Measurements from ENCODE around the gene SYTL3.
"Not testable (repeated sequence)": the region's sequence is repeated elsewhere in the genome, so short reads cannot be mapped to it uniquely, and the experiment has no call there.

The SYTL3 gene

DNA sequence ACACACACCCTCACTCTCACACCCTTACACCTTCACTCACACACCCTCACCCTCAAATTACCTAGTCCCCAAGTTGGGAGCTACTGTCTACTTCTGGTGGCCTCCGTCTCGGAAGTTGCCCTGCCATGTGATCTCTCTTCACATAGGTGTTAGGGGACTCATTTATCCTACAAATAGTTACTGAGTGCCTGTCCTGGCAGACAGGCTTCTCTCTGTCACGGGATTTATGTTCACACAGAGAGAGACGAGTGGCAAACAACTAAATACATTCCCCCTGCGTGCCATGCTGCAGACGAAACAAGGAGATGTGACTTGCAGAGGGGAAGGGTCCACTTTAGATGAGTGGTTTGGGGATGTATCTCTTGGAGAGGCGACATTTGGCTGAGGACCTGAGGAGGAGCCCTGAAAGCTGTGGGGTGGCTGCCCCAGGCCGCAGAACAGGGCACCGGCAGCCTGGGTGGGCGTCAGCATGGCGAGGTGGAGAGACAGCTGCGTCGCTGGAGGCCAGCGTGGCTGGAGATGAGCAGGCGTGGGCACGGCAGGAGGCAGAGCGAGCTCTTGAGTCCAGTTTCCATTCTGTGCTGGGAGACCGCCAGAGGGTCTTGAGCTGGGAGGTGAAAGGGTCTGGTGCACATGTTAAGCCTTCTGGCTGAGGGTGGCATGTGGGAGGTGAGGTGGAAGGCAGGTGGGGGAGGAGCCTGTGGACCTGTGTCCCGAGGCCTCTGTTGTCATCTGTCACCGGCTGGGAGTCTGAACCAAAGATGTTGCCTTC is 22.5 kb upstream of the SYTL3 start:
- Histone ChIP-seq H3K4me3 (ENCODE audit: low read length) (no peak overlapping the region), H3K9ac (ENCODE audit: low read length) (no peak overlapping the region), H3K36me3 (ENCODE audit: control insufficient read depth, insufficient read depth, low read length) (peaks cover 3% of the 10 kb centered on the region), H3K4me1 (ENCODE audit: control insufficient read depth, insufficient read depth, low read length) (peaks cover 27% of the 10 kb centered on the region), H3K9me3 (ENCODE audit: control insufficient read depth, low read length) (no peaks in the 10 kb centered on the region), H3K27me3 (ENCODE audit: control insufficient read depth, insufficient read depth, low read length) (no peaks in the 10 kb centered on the region)

DNA sequence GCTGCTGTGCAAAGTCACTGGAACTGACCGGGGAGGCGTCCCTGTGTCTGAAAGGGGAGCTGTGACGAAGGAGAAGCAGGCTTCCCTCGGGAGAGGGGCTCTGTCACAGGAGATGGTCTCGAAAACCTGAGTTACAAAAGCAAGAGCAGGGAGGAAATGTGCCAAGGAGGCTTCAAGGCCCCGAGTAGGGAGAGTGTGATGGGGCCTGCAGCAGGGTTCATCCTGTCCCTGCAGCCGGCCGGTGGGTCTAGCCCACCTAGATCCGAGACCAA is 22.0 kb upstream of the SYTL3 start:
- H3K9ac ChIP-seq (ENCODE audit: low read length), result no peak overlapping the region
- peaks cover 32% of the 10 kb centered on the region for H3K4me1 ChIP-seq (ENCODE audit: control insufficient read depth, insufficient read depth, low read length)
- no peaks in the 10 kb centered on the region for H3K9me3 ChIP-seq (ENCODE audit: control insufficient read depth, low read length)
- H3K27me3 ChIP-seq (ENCODE audit: control insufficient read depth, insufficient read depth, low read length), result no peaks in the 10 kb centered on the region
- H3K4me3 ChIP-seq (ENCODE audit: low read length), result no peak overlapping the region
- H3K36me3 ChIP-seq (ENCODE audit: control insufficient read depth, insufficient read depth, low read length), result peaks cover 3% of the 10 kb centered on the region

DNA sequence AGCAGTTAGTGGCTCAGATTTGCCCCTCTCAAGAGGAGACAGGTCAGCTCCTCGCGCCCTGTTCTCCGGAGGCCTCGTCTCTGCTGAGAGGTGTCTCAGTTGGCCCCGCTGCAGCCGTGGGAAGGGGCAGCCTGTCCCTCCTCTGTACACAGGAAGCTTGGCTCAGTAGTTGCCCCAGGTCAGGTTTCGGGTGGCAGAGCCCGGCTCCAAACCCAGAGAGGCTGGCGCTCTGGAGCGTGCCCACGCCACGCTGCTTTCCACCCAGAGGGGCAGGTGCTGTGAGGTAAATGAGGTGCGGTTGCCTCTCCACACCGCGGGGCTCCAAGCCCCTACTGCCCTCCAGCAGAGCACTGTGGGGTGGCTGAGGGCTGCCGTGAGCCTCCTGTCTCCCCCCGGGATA is 21.3 kb upstream of the SYTL3 start:
- Histone ChIP-seq H3K36me3 (ENCODE audit: control insufficient read depth, insufficient read depth, low read length) (peaks cover 3% of the 10 kb centered on the region), H3K4me1 (ENCODE audit: control insufficient read depth, insufficient read depth, low read length) (peaks cover 32% of the 10 kb centered on the region), H3K27me3 (ENCODE audit: control insufficient read depth, insufficient read depth, low read length) (no peaks in the 10 kb centered on the region), H3K9ac (ENCODE audit: low read length) (no peak overlapping the region), H3K4me3 (ENCODE audit: low read length) (no peak overlapping the region), H3K9me3 (ENCODE audit: control insufficient read depth, low read length) (no peaks in the 10 kb centered on the region)

- no peak overlapping the region for H3K4me3 ChIP-seq (ENCODE audit: low read length)
- no peaks in the 10 kb centered on the region for H3K27me3 ChIP-seq (ENCODE audit: control insufficient read depth, insufficient read depth, low read length)
- peaks cover 3% of the 10 kb centered on the region for H3K36me3 ChIP-seq (ENCODE audit: control insufficient read depth, insufficient read depth, low read length)
- no peak overlapping the region for H3K9ac ChIP-seq (ENCODE audit: low read length)
- H3K9me3 ChIP-seq (ENCODE audit: control insufficient read depth, low read length), result no peaks in the 10 kb centered on the region
- peaks cover 32% of the 10 kb centered on the region for H3K4me1 ChIP-seq (ENCODE audit: control insufficient read depth, insufficient read depth, low read length)
Observed at GRCh38 chr6:158629367-158630221, 20.3 kb upstream of the SYTL3 start.

DNA sequence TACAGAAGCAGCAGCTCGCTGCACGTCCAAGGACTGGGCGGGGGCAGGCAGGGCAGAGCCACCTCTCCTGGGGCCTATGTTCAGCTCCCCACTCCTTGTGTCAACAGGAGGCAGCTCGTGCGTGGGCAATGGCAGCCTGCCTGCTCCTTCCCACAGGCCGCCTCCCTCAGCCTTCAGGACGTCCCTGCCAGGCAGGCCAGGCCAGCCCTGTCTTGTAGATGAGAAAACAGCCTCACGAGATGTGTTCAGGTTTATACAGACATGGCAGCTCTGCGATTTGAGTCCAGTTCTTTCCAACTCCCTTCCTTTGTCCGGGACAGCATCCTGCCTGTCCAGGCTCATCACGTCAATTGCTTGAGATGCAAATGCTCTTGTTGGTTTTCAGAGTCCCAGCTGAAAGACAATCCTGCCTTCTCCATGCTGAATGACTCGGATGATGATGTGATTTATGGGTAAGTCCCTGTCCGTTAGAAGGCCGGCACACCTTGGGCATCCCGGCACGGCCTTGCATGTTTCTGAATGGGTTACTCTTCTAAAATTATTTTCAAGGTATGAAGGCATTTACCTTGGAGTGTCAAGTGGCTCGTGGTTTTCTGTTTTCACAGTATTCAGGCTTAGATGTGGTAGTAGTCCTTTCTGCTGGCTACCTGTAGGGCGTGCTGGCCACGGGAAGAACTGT is 18.8 kb upstream of the SYTL3 start:
- no peaks in the 10 kb centered on the region for H3K9me3 ChIP-seq (ENCODE audit: control insufficient read depth, low read length)
- peak overlapping the region; percentile 27 for H3K9ac ChIP-seq (ENCODE audit: low read length)
- H3K4me1 ChIP-seq (ENCODE audit: control insufficient read depth, insufficient read depth, low read length), result peaks cover 32% of the 10 kb centered on the region
- H3K36me3 ChIP-seq (ENCODE audit: control insufficient read depth, insufficient read depth, low read length), result peaks cover 3% of the 10 kb centered on the region
- H3K27me3 ChIP-seq (ENCODE audit: control insufficient read depth, insufficient read depth, low read length), result no peaks in the 10 kb centered on the region
- H3K4me3 ChIP-seq (ENCODE audit: low read length), result no peak overlapping the region

DNA sequence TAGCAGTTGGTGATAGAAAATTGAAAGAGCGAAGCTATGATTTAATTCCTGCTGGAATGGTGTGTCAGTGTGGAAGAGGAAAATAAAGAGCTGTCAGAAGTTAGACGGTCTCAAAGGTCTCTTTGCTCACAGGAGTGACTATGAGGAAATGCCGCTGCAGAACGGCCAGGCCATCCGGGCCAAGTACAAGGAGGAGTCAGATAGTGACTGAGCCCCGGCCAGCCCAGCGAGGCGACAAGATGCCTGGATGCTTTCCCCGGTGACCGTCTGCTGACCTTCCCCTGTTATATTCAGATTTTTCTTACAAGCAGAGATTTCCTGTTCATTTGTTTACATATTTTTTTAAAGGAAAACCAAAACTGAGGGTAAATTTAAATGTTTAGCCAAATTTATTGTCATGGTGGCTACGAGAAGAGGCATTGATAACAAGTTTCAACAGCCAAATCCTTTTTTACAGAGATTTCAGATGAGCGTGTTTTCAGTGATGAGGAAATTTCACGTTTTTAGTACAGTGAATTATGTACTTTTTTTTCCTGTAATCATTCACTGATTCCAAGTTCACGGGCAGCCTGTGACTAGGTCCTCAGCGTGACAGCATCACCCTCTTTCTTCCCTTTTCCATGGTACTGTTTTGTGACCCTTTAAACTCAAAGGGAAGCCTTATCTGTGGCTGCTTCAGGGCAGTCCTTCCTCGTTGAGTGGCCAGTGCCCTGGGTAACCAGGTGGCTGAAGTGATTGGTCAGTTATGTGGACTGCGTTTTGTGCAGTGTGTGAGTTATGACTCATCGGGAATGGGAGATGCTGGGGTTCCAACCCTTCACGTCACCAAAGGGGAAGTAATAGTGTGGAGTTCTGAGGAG is 17.9 kb upstream of the SYTL3 start:
- no peaks in the 10 kb centered on the region for H3K36me3 ChIP-seq (ENCODE audit: control insufficient read depth, insufficient read depth, low read length)
- H3K4me3 ChIP-seq (ENCODE audit: low read length), result no peak overlapping the region
- H3K9me3 ChIP-seq (ENCODE audit: control insufficient read depth, low read length), result no peaks in the 10 kb centered on the region
- peaks cover 32% of the 10 kb centered on the region for H3K4me1 ChIP-seq (ENCODE audit: control insufficient read depth, insufficient read depth, low read length)
- H3K27me3 ChIP-seq (ENCODE audit: control insufficient read depth, insufficient read depth, low read length), result no peaks in the 10 kb centered on the region
- H3K9ac ChIP-seq (ENCODE audit: low read length), result peak overlapping the region; percentile 27

GRCh38 chr6:158632538-158633119 is 17.2 kb upstream of the SYTL3 start:
- H3K9me3 ChIP-seq (ENCODE audit: control insufficient read depth, low read length); H3K27me3 ChIP-seq (ENCODE audit: control insufficient read depth, insufficient read depth, low read length); H3K36me3 ChIP-seq (ENCODE audit: control insufficient read depth, insufficient read depth, low read length); H3K9ac ChIP-seq (ENCODE audit: low read length); H3K4me3 ChIP-seq (ENCODE audit: low read length): not testable (repeated sequence)
- H3K4me1 ChIP-seq (ENCODE audit: control insufficient read depth, insufficient read depth, low read length), result peaks cover 32% of the 10 kb centered on the region

- Histone ChIP-seq H3K4me1 (ENCODE audit: control insufficient read depth, insufficient read depth, low read length) (peaks cover 32% of the 10 kb centered on the region), H3K4me3 (ENCODE audit: low read length) (no peak overlapping the region), H3K9me3 (ENCODE audit: control insufficient read depth, low read length) (no peaks in the 10 kb centered on the region), H3K36me3 (ENCODE audit: control insufficient read depth, insufficient read depth, low read length) (no peaks in the 10 kb centered on the region), H3K9ac (ENCODE audit: low read length) (no peak overlapping the region), H3K27me3 (ENCODE audit: control insufficient read depth, insufficient read depth, low read length) (no peaks in the 10 kb centered on the region)
Observed at GRCh38 chr6:158633127-158633526, 16.7 kb upstream of the SYTL3 start.

DNA sequence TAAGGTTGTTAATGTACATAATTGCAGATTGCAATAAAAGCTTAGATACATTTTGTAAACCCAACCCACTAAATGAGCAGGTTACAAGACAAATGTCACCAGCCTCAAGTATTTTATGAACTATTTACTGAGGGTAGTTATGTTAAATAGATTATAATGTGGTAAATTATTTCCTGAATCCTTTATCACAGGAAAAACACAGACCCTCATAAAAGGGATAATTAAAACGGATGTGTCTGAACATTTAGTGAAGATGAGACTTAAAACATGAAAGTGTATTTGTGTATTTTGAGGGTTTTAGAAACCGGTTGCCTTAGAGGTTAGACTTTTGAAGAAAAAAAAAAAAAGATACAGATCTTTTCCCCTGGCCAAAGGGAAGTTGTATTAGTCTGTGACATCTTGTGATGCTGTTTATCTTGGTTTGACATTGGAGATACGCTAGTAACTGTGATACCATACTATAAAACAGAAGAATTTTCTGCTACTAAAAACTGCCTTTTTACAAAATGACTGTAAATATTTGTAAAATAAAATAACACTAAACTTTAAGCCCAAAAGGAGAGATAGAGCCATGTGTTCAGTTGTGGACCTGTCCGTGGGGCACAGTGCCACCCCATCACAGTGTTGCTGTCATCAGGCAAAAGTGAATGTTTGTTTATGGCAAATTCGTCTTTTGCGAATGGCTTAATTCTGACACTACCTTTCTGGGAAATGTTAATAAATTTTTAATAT is 15.0 kb upstream of the SYTL3 start:
- H3K9ac ChIP-seq (ENCODE audit: low read length), result no peak overlapping the region

DNA sequence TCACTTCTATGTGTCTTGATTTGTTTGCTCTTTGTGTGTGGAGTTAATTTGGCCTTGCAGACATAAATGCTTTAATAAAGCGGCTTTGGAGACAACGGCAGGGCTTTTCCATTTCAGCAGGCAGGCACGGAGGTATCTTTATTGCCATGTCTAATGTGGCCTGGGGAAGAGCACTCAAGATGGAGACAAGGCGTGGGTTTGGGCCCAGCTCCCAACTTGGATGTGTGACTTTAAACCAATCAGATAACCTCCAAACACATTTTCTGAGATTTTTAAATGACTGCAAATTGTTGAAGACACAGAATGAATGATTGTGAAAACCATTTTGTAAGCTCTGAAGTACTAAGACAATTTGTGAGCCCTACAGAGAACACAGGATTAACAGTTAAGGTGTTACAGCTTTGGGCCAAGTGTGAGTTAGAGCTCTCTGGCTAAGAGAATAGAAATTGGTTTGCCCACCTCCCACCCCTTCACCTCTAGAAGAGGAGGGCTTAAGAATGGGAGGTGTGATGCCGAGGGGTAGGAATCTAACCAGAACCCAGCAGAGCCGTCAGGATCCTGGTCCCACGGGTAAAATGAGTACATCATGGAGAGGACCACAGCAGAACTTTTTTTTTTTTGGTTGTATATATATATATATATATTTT is 14.3 kb upstream of the SYTL3 start:
- no peaks in the 10 kb centered on the region for H3K27me3 ChIP-seq (ENCODE audit: control insufficient read depth, insufficient read depth, low read length)
- H3K4me1 ChIP-seq (ENCODE audit: control insufficient read depth, insufficient read depth, low read length), result peaks cover 27% of the 10 kb centered on the region
- H3K9ac ChIP-seq (ENCODE audit: low read length), result no peak overlapping the region
- no peaks in the 10 kb centered on the region for H3K36me3 ChIP-seq (ENCODE audit: control insufficient read depth, insufficient read depth, low read length)
- H3K9me3 ChIP-seq (ENCODE audit: control insufficient read depth, low read length), result no peaks in the 10 kb centered on the region
- H3K4me3 ChIP-seq (ENCODE audit: low read length), result no peak overlapping the region

More for the DNA sequence above, 15.0 kb upstream of the SYTL3 start:
- Histone ChIP-seq H3K27me3 (ENCODE audit: control insufficient read depth, insufficient read depth, low read length) (no peaks in the 10 kb centered on the region), H3K4me1 (ENCODE audit: control insufficient read depth, insufficient read depth, low read length) (peaks cover 30% of the 10 kb centered on the region), H3K36me3 (ENCODE audit: control insufficient read depth, insufficient read depth, low read length) (no peaks in the 10 kb centered on the region), H3K9me3 (ENCODE audit: control insufficient read depth, low read length) (no peaks in the 10 kb centered on the region), H3K4me3 (ENCODE audit: low read length) (no peak overlapping the region)
